Right lobe of liver (tissue), 4 donors: ENCODE results near the gene RSPO1.

Source experiments
- POLR2A ChIP-seq: fragments of 450-650 bp; IDR thresholded peaks from one replicate; pipeline ENCODE4 v1.6.1; 2017; ENCODE audit warnings: antibody characterized with exemption, mild to moderate bottlenecking
- TF ChIP-seq, protein P1 (sequence below), 4 donors: fragments of 200-600 bp in 3 of 4; fragments of 450-650 bp in 1 of 4; IDR thresholded peaks; one replicate each; pipeline versions ENCODE4 v1.5.1 to v1.8.0; 2016 to 2022; ENCODE audit warnings: antibody characterized with exemption in 4 of 4, mild to moderate bottlenecking in 2 of 4
- donor health status: DM: no; HTN: no; CAD: no.
- donor health status: DM: no; HTN: no; CAD: no.
- donor health status: DM: no; HTN: yes; CAD: no.

- TF ChIP-seq, protein P1, sequence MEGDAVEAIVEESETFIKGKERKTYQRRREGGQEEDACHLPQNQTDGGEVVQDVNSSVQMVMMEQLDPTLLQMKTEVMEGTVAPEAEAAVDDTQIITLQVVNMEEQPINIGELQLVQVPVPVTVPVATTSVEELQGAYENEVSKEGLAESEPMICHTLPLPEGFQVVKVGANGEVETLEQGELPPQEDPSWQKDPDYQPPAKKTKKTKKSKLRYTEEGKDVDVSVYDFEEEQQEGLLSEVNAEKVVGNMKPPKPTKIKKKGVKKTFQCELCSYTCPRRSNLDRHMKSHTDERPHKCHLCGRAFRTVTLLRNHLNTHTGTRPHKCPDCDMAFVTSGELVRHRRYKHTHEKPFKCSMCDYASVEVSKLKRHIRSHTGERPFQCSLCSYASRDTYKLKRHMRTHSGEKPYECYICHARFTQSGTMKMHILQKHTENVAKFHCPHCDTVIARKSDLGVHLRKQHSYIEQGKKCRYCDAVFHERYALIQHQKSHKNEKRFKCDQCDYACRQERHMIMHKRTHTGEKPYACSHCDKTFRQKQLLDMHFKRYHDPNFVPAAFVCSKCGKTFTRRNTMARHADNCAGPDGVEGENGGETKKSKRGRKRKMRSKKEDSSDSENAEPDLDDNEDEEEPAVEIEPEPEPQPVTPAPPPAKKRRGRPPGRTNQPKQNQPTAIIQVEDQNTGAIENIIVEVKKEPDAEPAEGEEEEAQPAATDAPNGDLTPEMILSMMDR (IDR thresholded peaks at IDR 0.05) = no peak
- no peak for TF ChIP-seq POLR2A
Measured at GRCh38 chr1:37655274-37655673, 20.6 kb upstream of the RSPO1 start.
